GM21576 (cell line): ENCODE results near the gene THBS2.
"Not testable (repeated sequence)": the region's sequence is repeated elsewhere in the genome, so short reads cannot be mapped to it uniquely, and the experiment has no call there.

ENCODE experiments used
- ATAC-seq: cut with Tn5 transposase; IDR thresholded peaks from one replicate; pipeline ENCODE4 v1.9.1; 2021; ENCODE audit warnings: mild to moderate bottlenecking, moderate library complexity; ENCODE audit not compliant: unreplicated experiment

The THBS2 gene

DNA sequence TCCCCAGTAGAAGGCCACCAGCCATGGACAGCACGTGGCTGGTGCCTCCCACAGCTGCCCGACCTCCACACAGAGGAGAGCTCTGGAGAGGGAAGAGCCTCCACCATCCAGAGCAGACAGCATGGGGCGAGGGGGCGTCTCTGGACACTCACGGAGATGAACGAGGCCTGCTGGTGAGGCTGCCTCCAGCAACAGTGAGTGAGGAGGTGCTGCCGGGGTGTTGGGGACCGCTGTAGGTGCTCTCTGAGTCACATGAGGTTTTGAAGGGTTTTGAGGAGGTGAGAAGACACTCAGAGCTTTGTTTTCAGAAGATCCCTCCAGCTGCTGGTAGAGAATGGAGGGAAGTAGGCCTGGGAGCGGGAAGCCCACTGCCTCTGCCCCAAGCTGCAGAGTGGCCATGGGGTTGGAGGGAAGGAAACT is 65.6 kb downstream of the THBS2 start:
- no peak for ATAC-seq

GRCh38 chr6:169186496-169187169 is 67.0 kb downstream of the THBS2 start:
- no peak for ATAC-seq

DNA sequence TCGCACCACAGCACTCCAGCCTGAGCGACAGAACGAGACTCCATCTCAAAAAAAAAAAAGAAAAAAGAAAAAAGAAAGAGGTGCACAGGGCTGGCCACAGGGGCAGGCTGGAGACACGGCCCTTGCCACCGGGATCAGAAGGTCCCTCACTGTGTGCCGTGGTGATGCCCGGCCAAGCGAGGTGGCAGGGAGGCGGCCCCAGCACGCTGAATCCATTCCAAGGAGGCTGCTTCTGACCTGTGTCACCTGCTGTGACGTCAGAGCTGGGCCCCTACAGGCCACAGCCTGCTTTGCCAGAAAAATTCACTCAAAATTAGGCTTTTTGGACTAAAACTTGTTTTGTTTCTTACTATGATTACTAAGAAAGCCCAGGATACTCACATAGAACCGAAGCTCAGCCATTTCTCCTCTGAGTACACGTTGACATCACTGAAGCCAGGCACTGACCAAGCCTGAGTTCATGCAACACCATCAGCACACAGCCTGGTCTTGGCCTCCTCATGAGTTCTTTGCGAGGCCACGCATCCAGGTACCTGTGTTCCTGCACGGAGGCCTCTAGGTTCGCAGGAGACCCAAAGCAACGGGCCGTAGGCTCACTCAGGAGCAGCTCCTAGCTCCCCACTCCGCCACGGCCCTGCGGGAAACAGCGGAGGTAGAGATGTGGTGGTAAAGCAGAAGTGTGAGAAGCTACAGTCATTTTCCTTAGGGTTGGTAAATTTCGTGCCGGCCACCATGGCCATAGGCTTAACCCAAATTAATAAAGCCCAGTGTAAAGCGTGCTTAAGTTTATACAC is 67.8 kb downstream of the THBS2 start:
- ATAC-seq, result no peak

- no peak for ATAC-seq
Observed at GRCh38 chr6:169185011-169185521, 68.6 kb downstream of the THBS2 start.

- ATAC-seq, result no peak
Observed at GRCh38 chr6:169184419-169184818, 69.2 kb downstream of the THBS2 start.

DNA sequence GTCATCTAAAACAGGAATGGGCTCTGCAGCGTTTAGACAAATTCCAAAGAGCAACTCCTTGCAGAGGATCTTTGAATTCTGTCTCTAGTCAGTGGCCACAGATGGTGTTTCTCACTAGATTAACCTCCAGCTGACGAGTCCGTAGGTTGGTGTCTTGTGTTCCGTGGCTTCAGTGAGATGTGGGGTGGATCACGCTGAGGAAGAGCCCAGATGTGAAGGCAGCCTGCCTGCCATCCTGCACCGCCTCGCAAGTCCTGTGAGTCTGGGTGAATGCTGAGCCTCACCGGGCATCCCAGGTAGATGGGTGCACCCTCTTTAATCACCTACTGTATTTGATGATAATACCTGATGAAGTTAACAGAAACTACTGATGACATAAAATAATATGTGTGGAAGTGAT is 70.4 kb downstream of the THBS2 start:
- ATAC-seq, result no peak

- not testable (repeated sequence) for ATAC-seq
Observed at GRCh38 chr6:169179831-169180230, 73.8 kb downstream of the THBS2 start.

GRCh38 chr6:169177516-169178166 is 76.0 kb downstream of the THBS2 start:
- ATAC-seq, result no peak

- no peak for ATAC-seq
Observed at GRCh38 chr6:169176361-169176991, 77.2 kb downstream of the THBS2 start.

DNA sequence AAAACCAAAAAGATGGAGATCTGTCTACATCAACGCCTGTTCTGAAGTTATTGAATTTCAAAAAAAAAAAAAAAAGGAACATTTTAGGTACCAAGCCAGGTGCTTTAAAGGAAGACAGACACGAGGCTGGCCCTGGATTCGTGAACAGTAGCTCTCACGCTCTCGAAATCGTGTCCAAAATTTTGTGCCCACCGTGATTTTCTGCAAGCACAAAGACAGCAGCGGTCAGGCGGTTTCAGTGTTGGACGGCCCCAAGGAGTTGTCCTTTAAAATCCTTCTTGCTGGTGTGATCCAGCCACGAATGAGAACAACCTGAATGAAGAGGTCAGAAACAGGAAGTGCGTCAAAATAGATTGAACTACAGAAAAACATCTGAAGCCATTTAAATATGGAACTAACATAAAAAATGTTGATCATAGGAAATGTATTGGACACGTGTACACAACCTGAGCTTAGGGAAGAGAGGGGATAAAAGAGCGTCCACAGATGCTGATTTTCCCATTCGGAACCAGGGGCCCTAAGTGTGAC is 78.2 kb downstream of the THBS2 start:
- ATAC-seq, result no peak

DNA sequence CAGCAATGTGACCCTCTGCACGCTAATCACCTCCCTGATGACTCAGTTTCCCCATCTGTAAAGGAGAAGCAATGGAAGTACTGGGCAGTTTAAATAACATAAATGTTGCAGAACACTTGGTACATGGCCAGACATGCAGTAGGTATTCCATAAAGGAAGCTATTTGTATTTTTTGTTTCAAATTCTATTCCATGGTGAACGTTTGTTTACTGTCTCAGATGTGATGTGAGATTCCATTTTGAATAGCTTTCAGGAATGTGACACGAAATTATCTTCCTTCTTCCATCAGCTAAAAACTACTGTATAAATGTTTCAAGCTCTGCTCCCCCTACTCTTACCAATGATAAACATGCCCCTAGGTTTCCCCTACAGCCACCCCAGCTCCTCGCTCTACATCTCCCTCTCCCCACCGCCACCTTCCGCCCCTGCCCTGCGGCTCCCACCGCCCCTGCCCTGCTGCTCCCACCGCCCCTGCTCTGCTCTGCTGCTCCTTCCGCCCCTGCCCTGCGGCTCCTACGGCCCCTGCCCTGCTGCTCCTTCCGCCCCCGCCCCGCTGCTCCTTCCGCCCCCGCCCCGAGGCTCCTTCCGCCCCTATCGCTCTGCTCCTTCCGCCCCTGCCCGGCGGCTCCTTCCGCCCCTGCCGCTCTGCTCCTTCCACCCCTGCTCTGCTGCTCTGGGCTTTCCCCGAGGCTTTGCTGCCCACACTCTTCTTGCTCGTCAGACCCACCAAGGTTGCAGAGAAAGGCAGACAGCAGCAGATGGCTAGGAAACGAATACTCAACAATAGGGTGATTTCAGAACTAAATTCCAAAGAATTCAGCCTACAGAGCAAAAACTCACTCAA is 78.9 kb downstream of the THBS2 start:
- no peak for ATAC-seq

GRCh38 chr6:169173532-169174268 is 79.9 kb downstream of the THBS2 start:
- no peak for ATAC-seq

- ATAC-seq, result no peak
Observed at GRCh38 chr6:169172946-169173345, 80.7 kb downstream of the THBS2 start.

DNA sequence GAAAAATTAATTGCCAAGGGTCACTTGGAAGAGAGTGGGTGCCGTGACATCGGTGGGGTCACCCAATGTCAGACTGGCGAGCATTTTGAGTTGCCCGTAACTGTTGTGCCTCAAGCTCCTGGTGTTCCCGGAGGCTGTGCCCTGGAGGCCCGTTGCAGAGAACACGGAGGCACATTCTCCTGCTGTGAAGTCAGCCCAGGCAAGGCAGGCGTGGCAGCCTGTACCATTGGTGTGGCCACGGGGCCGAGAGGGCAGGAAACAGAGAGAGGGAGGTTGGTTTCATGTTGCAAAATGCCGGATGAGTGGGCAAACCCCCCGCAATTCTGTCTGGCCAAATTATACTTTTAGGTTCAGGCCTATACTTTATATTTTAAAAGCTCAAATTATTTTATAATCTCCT is 81.2 kb downstream of the THBS2 start:
- no peak for ATAC-seq

DNA sequence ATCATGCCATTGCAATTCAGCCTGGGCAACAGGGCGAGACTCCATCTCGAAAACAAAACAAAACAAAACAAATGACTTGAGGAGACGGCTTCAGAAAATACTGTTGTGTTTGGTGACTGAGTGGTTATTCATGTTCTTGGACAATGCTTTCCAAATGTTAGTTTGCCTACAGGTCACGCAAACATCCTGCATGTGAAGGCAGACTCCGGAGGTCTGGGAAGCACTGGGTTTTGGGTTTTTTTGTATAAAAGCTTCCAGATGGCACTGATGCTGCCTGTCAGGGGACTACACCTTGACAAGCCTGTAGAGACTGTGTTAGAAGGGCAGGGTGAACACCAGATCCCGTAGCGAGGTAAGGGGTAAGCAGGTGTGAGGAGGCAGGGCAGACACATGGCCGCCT is 81.7 kb downstream of the THBS2 start:
- no peak for ATAC-seq

DNA sequence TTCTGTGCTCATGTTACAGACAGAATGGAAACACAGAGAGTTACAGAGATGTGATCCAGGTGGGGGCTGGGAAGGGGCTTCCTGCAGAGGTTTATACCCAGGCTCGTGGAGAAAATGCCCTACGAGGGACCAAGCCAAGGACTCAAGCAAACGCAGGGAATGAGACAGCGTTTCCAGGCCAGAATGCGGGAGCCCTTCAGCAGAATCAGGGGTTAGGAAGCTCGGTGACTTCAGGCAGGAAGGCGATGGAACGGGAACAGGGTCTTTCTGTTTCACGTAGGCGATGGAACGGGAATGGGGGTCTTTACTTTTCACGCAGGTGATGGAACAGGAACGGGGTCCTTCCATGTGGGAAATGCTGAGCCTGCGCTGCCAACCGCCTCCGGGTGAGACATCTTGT is 82.6 kb downstream of the THBS2 start:
- ATAC-seq, result no peak

- ATAC-seq, result no peak
Observed at GRCh38 chr6:169170583-169170955, 83.1 kb downstream of the THBS2 start.

GRCh38 chr6:169169941-169170582 is 83.6 kb downstream of the THBS2 start:
- ATAC-seq, result no peak

GRCh38 chr6:169169375-169169774 is 84.3 kb downstream of the THBS2 start:
- no peak for ATAC-seq
